Measurements from ENCODE around the gene IQGAP1. TPM values are rescaled to one million over a fixed set of nuclear protein-coding genes. Genes with fewer than 3 reads are reported as not detected.

IQGAP1 gene
- total RNA-seq, 1 experiment from 2014 or later, result 106 TPM

DNA sequence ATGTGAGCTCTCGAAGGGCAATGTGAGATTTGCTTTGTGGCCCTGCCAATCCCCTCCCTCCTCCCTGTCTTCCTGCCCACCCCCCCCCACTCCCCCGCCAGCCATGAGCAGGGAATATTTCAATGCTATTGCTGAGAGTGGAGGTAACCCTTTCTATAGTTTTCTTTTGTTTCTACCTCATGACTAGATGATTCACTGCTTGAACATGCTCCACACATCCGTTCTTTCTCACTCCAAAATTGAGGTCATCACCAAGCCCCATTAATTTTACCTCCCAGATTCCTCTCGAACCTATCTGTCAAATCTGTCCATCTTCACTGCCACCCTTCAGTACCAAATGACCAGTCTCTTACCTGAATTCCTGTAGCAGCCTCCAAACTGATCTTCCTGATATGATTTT is 23.8 kb upstream of the IQGAP1 start:
- DNase-seq (ENCODE audit: low spot score) (no peak), ATAC-seq (no peak)
- no peak overlapping the region for H3K27ac Mint-ChIP-seq
- TF ChIP-seq, protein P1, sequence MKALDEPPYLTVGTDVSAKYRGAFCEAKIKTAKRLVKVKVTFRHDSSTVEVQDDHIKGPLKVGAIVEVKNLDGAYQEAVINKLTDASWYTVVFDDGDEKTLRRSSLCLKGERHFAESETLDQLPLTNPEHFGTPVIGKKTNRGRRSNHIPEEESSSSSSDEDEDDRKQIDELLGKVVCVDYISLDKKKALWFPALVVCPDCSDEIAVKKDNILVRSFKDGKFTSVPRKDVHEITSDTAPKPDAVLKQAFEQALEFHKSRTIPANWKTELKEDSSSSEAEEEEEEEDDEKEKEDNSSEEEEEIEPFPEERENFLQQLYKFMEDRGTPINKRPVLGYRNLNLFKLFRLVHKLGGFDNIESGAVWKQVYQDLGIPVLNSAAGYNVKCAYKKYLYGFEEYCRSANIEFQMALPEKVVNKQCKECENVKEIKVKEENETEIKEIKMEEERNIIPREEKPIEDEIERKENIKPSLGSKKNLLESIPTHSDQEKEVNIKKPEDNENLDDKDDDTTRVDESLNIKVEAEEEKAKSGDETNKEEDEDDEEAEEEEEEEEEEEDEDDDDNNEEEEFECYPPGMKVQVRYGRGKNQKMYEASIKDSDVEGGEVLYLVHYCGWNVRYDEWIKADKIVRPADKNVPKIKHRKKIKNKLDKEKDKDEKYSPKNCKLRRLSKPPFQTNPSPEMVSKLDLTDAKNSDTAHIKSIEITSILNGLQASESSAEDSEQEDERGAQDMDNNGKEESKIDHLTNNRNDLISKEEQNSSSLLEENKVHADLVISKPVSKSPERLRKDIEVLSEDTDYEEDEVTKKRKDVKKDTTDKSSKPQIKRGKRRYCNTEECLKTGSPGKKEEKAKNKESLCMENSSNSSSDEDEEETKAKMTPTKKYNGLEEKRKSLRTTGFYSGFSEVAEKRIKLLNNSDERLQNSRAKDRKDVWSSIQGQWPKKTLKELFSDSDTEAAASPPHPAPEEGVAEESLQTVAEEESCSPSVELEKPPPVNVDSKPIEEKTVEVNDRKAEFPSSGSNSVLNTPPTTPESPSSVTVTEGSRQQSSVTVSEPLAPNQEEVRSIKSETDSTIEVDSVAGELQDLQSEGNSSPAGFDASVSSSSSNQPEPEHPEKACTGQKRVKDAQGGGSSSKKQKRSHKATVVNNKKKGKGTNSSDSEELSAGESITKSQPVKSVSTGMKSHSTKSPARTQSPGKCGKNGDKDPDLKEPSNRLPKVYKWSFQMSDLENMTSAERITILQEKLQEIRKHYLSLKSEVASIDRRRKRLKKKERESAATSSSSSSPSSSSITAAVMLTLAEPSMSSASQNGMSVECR (CRISPR knock-in tag; IDR thresholded peaks at IDR 0.05; ENCODE audit: borderline replicate concordance), result no peak
- TF ChIP-seq ESRRA (CRISPR knock-in tag; IDR thresholded peaks at IDR 0.05; ENCODE audit: borderline replicate concordance) (no peak), MXD4 (CRISPR knock-in tag; IDR thresholded peaks at IDR 0.05; ENCODE audit: borderline replicate concordance) (no peak), ZNF232 (CRISPR knock-in tag; IDR thresholded peaks at IDR 0.05) (no peak), TCF7 (CRISPR knock-in tag; IDR thresholded peaks at IDR 0.05; ENCODE audit: low read depth) (no peak), GTF2I (CRISPR knock-in tag; conservative IDR thresholded peaks at IDR 0.05) (no peak), SMAD4 (CRISPR knock-in tag; IDR thresholded peaks at IDR 0.05) (no peak), NFATC4 (CRISPR knock-in tag; IDR thresholded peaks at IDR 0.05) (no peak), PRRX2 (CRISPR knock-in tag; IDR thresholded peaks at IDR 0.05) (no peak), ETV6 (CRISPR knock-in tag; IDR thresholded peaks at IDR 0.05) (no peak)
- TF ChIP-seq, protein P2, sequence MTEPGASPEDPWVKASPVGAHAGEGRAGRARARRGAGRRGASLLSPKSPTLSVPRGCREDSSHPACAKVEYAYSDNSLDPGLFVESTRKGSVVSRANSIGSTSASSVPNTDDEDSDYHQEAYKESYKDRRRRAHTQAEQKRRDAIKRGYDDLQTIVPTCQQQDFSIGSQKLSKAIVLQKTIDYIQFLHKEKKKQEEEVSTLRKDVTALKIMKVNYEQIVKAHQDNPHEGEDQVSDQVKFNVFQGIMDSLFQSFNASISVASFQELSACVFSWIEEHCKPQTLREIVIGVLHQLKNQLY (CRISPR knock-in tag; IDR thresholded peaks at IDR 0.05), result no peak
- TF ChIP-seq, protein P3, sequence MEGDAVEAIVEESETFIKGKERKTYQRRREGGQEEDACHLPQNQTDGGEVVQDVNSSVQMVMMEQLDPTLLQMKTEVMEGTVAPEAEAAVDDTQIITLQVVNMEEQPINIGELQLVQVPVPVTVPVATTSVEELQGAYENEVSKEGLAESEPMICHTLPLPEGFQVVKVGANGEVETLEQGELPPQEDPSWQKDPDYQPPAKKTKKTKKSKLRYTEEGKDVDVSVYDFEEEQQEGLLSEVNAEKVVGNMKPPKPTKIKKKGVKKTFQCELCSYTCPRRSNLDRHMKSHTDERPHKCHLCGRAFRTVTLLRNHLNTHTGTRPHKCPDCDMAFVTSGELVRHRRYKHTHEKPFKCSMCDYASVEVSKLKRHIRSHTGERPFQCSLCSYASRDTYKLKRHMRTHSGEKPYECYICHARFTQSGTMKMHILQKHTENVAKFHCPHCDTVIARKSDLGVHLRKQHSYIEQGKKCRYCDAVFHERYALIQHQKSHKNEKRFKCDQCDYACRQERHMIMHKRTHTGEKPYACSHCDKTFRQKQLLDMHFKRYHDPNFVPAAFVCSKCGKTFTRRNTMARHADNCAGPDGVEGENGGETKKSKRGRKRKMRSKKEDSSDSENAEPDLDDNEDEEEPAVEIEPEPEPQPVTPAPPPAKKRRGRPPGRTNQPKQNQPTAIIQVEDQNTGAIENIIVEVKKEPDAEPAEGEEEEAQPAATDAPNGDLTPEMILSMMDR (IDR thresholded peaks at IDR 0.05), result no peak
- TF ChIP-seq, protein P4, sequence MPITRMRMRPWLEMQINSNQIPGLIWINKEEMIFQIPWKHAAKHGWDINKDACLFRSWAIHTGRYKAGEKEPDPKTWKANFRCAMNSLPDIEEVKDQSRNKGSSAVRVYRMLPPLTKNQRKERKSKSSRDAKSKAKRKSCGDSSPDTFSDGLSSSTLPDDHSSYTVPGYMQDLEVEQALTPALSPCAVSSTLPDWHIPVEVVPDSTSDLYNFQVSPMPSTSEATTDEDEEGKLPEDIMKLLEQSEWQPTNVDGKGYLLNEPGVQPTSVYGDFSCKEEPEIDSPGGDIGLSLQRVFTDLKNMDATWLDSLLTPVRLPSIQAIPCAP (CRISPR knock-in tag; IDR thresholded peaks at IDR 0.05), result no peak
- TF ChIP-seq, protein P5, sequence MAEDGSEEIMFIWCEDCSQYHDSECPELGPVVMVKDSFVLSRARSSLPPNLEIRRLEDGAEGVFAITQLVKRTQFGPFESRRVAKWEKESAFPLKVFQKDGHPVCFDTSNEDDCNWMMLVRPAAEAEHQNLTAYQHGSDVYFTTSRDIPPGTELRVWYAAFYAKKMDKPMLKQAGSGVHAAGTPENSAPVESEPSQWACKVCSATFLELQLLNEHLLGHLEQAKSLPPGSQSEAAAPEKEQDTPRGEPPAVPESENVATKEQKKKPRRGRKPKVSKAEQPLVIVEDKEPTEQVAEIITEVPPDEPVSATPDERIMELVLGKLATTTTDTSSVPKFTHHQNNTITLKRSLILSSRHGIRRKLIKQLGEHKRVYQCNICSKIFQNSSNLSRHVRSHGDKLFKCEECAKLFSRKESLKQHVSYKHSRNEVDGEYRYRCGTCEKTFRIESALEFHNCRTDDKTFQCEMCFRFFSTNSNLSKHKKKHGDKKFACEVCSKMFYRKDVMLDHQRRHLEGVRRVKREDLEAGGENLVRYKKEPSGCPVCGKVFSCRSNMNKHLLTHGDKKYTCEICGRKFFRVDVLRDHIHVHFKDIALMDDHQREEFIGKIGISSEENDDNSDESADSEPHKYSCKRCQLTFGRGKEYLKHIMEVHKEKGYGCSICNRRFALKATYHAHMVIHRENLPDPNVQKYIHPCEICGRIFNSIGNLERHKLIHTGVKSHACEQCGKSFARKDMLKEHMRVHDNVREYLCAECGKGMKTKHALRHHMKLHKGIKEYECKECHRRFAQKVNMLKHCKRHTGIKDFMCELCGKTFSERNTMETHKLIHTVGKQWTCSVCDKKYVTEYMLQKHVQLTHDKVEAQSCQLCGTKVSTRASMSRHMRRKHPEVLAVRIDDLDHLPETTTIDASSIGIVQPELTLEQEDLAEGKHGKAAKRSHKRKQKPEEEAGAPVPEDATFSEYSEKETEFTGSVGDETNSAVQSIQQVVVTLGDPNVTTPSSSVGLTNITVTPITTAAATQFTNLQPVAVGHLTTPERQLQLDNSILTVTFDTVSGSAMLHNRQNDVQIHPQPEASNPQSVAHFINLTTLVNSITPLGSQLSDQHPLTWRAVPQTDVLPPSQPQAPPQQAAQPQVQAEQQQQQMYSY (CRISPR knock-in tag; IDR thresholded peaks at IDR 0.05), result no peak
- TF ChIP-seq, protein P6, sequence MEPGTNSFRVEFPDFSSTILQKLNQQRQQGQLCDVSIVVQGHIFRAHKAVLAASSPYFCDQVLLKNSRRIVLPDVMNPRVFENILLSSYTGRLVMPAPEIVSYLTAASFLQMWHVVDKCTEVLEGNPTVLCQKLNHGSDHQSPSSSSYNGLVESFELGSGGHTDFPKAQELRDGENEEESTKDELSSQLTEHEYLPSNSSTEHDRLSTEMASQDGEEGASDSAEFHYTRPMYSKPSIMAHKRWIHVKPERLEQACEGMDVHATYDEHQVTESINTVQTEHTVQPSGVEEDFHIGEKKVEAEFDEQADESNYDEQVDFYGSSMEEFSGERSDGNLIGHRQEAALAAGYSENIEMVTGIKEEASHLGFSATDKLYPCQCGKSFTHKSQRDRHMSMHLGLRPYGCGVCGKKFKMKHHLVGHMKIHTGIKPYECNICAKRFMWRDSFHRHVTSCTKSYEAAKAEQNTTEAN (CRISPR knock-in tag; IDR thresholded peaks at IDR 0.05), result no peak
- TF ChIP-seq, protein P7, sequence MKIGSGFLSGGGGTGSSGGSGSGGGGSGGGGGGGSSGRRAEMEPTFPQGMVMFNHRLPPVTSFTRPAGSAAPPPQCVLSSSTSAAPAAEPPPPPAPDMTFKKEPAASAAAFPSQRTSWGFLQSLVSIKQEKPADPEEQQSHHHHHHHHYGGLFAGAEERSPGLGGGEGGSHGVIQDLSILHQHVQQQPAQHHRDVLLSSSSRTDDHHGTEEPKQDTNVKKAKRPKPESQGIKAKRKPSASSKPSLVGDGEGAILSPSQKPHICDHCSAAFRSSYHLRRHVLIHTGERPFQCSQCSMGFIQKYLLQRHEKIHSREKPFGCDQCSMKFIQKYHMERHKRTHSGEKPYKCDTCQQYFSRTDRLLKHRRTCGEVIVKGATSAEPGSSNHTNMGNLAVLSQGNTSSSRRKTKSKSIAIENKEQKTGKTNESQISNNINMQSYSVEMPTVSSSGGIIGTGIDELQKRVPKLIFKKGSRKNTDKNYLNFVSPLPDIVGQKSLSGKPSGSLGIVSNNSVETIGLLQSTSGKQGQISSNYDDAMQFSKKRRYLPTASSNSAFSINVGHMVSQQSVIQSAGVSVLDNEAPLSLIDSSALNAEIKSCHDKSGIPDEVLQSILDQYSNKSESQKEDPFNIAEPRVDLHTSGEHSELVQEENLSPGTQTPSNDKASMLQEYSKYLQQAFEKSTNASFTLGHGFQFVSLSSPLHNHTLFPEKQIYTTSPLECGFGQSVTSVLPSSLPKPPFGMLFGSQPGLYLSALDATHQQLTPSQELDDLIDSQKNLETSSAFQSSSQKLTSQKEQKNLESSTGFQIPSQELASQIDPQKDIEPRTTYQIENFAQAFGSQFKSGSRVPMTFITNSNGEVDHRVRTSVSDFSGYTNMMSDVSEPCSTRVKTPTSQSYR (CRISPR knock-in tag; IDR thresholded peaks at IDR 0.05), result no peak
- ChIA-PET CTCF (no interaction called here), POLR2A (no interaction called here)
- H3K4me1 Mint-ChIP-seq, result peaks cover 18% of the 10 kb centered on the region
- H3K27me3 Mint-ChIP-seq (ENCODE audit: low read depth), result no peaks in the 10 kb centered on the region
- no peaks in the 10 kb centered on the region; the same call in 1 of the 2 replicates for H3K36me3 Mint-ChIP-seq
- no peaks in the 10 kb centered on the region for H3K9me3 Mint-ChIP-seq
- no peak overlapping the region for H3K4me3 Mint-ChIP-seq

Data from WTC11 (cell line).